Endometrial microvascular endothelial cells (primary cell): ENCODE results near the gene UGT2A2. TPM values are rescaled to one million over a fixed set of nuclear protein-coding genes. Genes with fewer than 3 reads are reported as not detected.

Source experiments
- in situ Hi-C: cut with HindIII; loops from 2 replicates; pipeline ENCODE4 v1.10.0; 2017; ENCODE audit warnings: low sequenced_read_pairs, low pct_unique_long_range_greater_than_20kb; ENCODE audit errors: inconsistent ontology term
- total RNA-seq: library from RNA; depleted of rRNA; stranded (reverse); fragments of >200 nt; gene quantifications from one replicate; pipeline ENCODE4 v1.2.3, GENCODE V29; 2015; ENCODE audit errors: inconsistent ontology term

UGT2A2 gene
- total RNA-seq, 1 donor from 2014 or later, result not detected

GRCh38 chr4:69583543-69583942 is 55.9 kb downstream of the UGT2A2 start:
- in situ Hi-C loops, result no loop called here

GRCh38 chr4:69577245-69577644 is 62.2 kb downstream of the UGT2A2 start:
- in situ Hi-C loops, result no loop called here

- in situ Hi-C loops, result no loop called here
Observed at GRCh38 chr4:69576251-69576877, 63.1 kb downstream of the UGT2A2 start.

GRCh38 chr4:69568787-69569186 is 70.7 kb downstream of the UGT2A2 start:
- in situ Hi-C loops, result no loop called here

GRCh38 chr4:69563424-69563823 is 76.0 kb downstream of the UGT2A2 start:
- in situ Hi-C loops, result no loop called here

- in situ Hi-C loops, result no loop called here
Observed at GRCh38 chr4:69549651-69550050, 89.8 kb downstream of the UGT2A2 start.

- in situ Hi-C loops, result no loop called here
Observed at GRCh38 chr4:69546134-69546765, 93.2 kb downstream of the UGT2A2 start.

Other genes starting within 250 kb of the UGT2A2 start
- gene UGT2B4, start 143.7 kb downstream of the UGT2A2 start, total RNA-seq, result not detected
- not detected for gene UGT2A1, start 13.6 kb upstream of the UGT2A2 start, total RNA-seq
- 29.3 TPM for gene SULT1B1, start 121.0 kb upstream of the UGT2A2 start, total RNA-seq
- gene SULT1E1, start 220.5 kb upstream of the UGT2A2 start, total RNA-seq, result 6.9 TPM